Activated naive CD4-positive, alpha-beta T cell treated with anti-CD3 and anti-CD28 coated beads, Interleukin-2, amount 50 U/mL, for 72 hours (primary cell): ENCODE measurements around the gene SERPINA10. TPM values are rescaled to one million over a fixed set of nuclear protein-coding genes. Genes with fewer than 3 reads are reported as not detected.
"Not testable (repeated sequence)": the region's sequence is repeated elsewhere in the genome, so short reads cannot be mapped to it uniquely, and the experiment has no call there.

Experiments
- ATAC-seq, 2 donors: fragments of 150-1000 bp; cut with Tn5 transposase; 2 replicates each; pipeline ENCODE4 v1.10.0; 2021; ENCODE audit warnings: mild to moderate bottlenecking in 2 of 2, moderate library complexity in 2 of 2
- DNase-seq, 2 donors: peaks; one replicate each; pipeline ENCODE4 v3.0.0; 2021 to 2022; ENCODE audit warnings: low spot score in 2 of 2
- H3K27ac Mint-ChIP-seq, 2 donors: one replicate each; pipeline ENCODE4 v1.8.0; 2022; ENCODE audit warnings: mild to moderate bottlenecking in 2 of 2, mixed read lengths in 2 of 2
- H3K36me3 Mint-ChIP-seq, 2 donors: one replicate each; pipeline ENCODE4 v1.8.0; 2022; ENCODE audit warnings: mixed read lengths in 2 of 2
- H3K9me3 Mint-ChIP-seq, 2 donors: one replicate each; pipeline ENCODE4 v1.8.0; 2022; ENCODE audit warnings: mixed read lengths in 2 of 2
- total RNA-seq, 2 donors: library from RNA; stranded (reverse); gene quantifications; one replicate each; pipeline ENCODE4 v1.2.3, GENCODE V29; 2022

Gene SERPINA10
- total RNA-seq, 2 donors from 2014 or later: not detected

- H3K9me3 Mint-ChIP-seq: peaks cover 0 to 17% of the 10 kb centered on the region in 2 donors
- H3K36me3 Mint-ChIP-seq, H3K27ac Mint-ChIP-seq, DNase-seq, ATAC-seq: not testable (repeated sequence)
These were observed 28.9 kb downstream of the SERPINA10 start for GRCh38 chr14:94264195-94264594.

GRCh38 chr14:94244182-94244581 lies 48.9 kb downstream of the SERPINA10 start:
- Mint-ChIP-seq H3K27ac (no peak overlapping the region), H3K36me3 (no peaks in the 10 kb centered on the region), H3K9me3 (no peaks in the 10 kb centered on the region)
- DNase-seq: no peak
- ATAC-seq: no peak

GRCh38 chr14:94239406-94239805 lies 53.7 kb downstream of the SERPINA10 start:
- no peaks in the 10 kb centered on the region for H3K9me3 Mint-ChIP-seq
- ATAC-seq (no peak), DNase-seq (no peak)
- H3K36me3 Mint-ChIP-seq: no peaks in the 10 kb centered on the region
- no peak overlapping the region for H3K27ac Mint-ChIP-seq

GRCh38 chr14:94237983-94238382 lies 55.1 kb downstream of the SERPINA10 start:
- Mint-ChIP-seq H3K36me3 (no peaks in the 10 kb centered on the region), H3K27ac (no peak overlapping the region), H3K9me3 (no peaks in the 10 kb centered on the region)
- no peak for ATAC-seq
- no peak for DNase-seq

GRCh38 chr14:94237046-94237445 lies 56.0 kb downstream of the SERPINA10 start:
- DNase-seq: no peak
- no peaks in the 10 kb centered on the region for H3K36me3 Mint-ChIP-seq
- no peak for ATAC-seq
- no peaks in the 10 kb centered on the region for H3K9me3 Mint-ChIP-seq
- H3K27ac Mint-ChIP-seq: no peak overlapping the region

Other genes starting within 250 kb of the SERPINA10 start
- 100 to 1,000 TPM; 182 to 210 TPM for gene DDX24, start 212.1 kb downstream of the SERPINA10 start, total RNA-seq
- 10 to 100 TPM; 48.0 to 51.4 TPM for gene IFI27L1, start 212.0 kb downstream of the SERPINA10 start, total RNA-seq
- gene IFI27, start 182.5 kb downstream of the SERPINA10 start, total RNA-seq: 1 to 10 TPM; 2.5 to 3.0 TPM
- gene IFI27L2, start 163.7 kb downstream of the SERPINA10 start, total RNA-seq: 10 to 100 TPM; 67.3 to 67.8 TPM
- gene PPP4R4, start 118.9 kb downstream of the SERPINA10 start, total RNA-seq: 1 to 10 TPM; 6.5 to 8.7 TPM
- gene SERPINA6, start 30.1 kb upstream of the SERPINA10 start, total RNA-seq: not detected
- not detected for gene SERPINA2, start 73.4 kb upstream of the SERPINA10 start, total RNA-seq
- 10 to 100 TPM in 1 of 2 donors, 1 to 10 TPM in 1; 1.5 to 29.9 TPM for gene SERPINA1, start 95.3 kb upstream of the SERPINA10 start, total RNA-seq
- gene SERPINA11, start 159.5 kb upstream of the SERPINA10 start, total RNA-seq: not detected
- gene SERPINA9, start 182.9 kb upstream of the SERPINA10 start, total RNA-seq: not detected
- gene SERPINA12, start 216.2 kb upstream of the SERPINA10 start, total RNA-seq: not detected